Muscle layer of colon (tissue), 2 donors: ENCODE data around the gene CCNB1IP1.
"Not testable (repeated sequence)": the region's sequence is repeated elsewhere in the genome, so short reads cannot be mapped to it uniquely, and the experiment has no call there.

Experiments
- H3K27ac ChIP-seq: one replicate; pipeline ENCODE4 v1.7.0; 2013; ENCODE audit warnings: low read depth, mild to moderate bottlenecking, low read length, moderate library complexity
- H3K27me3 ChIP-seq, 2 donors: one replicate each; pipeline ENCODE4 v1.7.0; 2013; ENCODE audit warnings: low read length in 2 of 2, mild to moderate bottlenecking in 2 of 2; ENCODE audit not compliant: insufficient read depth in 2 of 2, control insufficient read depth in 1 of 2
- H3K36me3 ChIP-seq: one replicate; pipeline ENCODE4 v1.7.0; 2013; ENCODE audit warnings: mild to moderate bottlenecking, low read length; ENCODE audit not compliant: insufficient read depth
- H3K4me1 ChIP-seq: one replicate; pipeline ENCODE4 v1.7.0; 2013; ENCODE audit warnings: mild to moderate bottlenecking, low read length; ENCODE audit not compliant: insufficient read depth
- H3K4me3 ChIP-seq, 2 donors: one replicate each; pipeline ENCODE4 v1.7.0; 2013; ENCODE audit warnings: low read length in 2 of 2, low read depth in 1 of 2, mild to moderate bottlenecking in 1 of 2, moderate library complexity in 1 of 2
- H3K9ac ChIP-seq: one replicate; pipeline ENCODE4 v1.7.0; 2013; ENCODE audit warnings: low read length
- H3K9me3 ChIP-seq: one replicate; pipeline ENCODE4 v1.7.0; 2013; ENCODE audit warnings: mild to moderate bottlenecking, low read length
- donor health status: abdominal sarcoma.
- donor health status: Adenocarcinoma of cecum.

The CCNB1IP1 gene

GRCh38 chr14:20281998-20282397 lies 51.1 kb downstream of the CCNB1IP1 start:
- H3K4me1 ChIP-seq, H3K27ac ChIP-seq, H3K9ac ChIP-seq, H3K9me3 ChIP-seq, H3K4me3 ChIP-seq, H3K27me3 ChIP-seq: not testable (repeated sequence)
- H3K36me3 ChIP-seq: peaks cover 15% of the 10 kb centered on the region

DNA sequence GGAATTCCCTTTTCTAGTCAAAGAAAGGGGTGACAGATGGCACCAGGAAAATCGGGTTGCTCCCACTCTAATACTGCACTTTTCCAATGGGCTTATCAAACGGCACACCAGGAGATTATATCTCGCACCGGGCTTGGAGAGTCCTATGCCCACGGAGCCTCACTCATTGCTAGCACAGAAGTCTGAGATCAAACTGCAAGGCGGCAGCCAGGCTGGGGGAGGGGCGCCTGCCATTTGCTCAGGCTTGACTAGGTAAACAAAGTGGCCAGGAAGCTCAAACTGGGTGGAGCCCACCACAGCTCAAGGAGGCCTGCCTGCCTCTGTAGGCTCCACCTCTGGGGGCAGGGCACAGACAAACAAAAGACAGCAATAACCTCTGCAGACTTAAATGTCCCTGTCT lies 52.8 kb downstream of the CCNB1IP1 start:
- not testable (repeated sequence) for H3K27ac ChIP-seq, H3K9ac ChIP-seq, H3K4me1 ChIP-seq, H3K4me3 ChIP-seq, H3K27me3 ChIP-seq, H3K9me3 ChIP-seq, H3K36me3 ChIP-seq

DNA sequence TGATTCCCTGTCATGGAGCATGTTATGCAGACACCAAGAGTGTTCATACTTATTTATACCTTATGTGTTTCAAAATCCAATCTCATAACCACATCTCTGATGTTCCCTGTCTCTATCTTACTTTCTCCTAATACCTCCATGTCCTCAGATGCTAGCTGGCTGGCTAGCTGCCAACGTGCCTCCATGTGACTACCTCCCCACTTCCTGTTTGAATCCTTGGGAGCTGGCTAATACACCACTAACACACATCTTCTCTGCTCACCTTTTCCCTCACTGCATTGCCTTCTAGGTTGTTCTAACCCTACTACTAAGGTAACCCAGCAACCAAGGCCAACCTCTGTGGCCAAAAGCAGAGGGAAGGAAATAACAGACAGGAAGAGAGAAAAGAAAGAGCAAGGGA lies 54.7 kb downstream of the CCNB1IP1 start:
- H3K9ac ChIP-seq: no peak overlapping the region
- H3K27me3 ChIP-seq: no peaks in the 10 kb centered on the region
- peaks cover 8% of the 10 kb centered on the region for H3K36me3 ChIP-seq
- no peak overlapping the region for H3K27ac ChIP-seq
- no peaks in the 10 kb centered on the region for H3K4me1 ChIP-seq
- no peak overlapping the region for H3K4me3 ChIP-seq
- no peaks in the 10 kb centered on the region for H3K9me3 ChIP-seq

DNA sequence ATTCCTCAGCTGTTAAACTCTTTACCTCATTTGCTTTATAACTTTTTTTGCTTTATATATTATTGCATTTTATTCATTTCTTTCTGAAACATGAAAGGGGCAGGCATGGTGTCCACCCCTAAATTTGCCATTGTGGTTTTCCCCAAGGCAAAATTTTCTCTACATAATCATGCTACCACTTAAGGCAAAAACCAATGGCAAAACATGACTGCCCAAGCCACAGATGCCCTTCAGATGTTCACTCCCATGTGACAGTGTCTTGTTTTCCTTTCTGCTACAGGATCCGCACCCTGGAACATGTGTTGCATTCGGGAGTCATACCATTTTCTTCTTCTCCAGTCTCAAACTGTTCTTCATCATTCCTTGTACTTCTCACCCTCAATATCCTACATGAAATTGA lies 55.7 kb downstream of the CCNB1IP1 start:
- Histone ChIP-seq H3K27me3 (no peaks in the 10 kb centered on the region), H3K27ac (no peak overlapping the region), H3K4me3 (no peak overlapping the region), H3K9ac (no peak overlapping the region), H3K36me3 (peaks cover 8% of the 10 kb centered on the region), H3K4me1 (no peaks in the 10 kb centered on the region), H3K9me3 (no peaks in the 10 kb centered on the region)

DNA sequence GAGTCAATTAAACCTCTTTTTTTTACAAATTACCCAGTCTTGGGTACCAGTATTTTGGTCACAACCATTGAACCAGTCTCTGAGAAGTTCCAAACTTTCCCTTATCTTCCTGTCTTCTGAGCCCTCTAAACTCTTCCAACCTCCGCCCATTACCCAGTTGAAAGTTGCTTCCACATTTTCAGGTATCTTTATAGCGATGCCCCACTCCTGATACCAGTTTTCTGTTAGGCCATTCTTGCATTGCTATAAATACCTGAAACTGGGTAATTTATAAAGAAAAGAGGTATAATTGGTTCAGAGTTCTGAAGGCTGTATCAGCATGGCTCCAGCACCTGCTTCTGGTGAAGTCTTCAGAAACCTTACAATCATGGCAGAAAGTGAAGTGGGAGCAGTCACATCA lies 59.0 kb downstream of the CCNB1IP1 start:
- Histone ChIP-seq H3K27ac (no peak overlapping the region), H3K4me1 (no peaks in the 10 kb centered on the region), H3K36me3 (peaks cover 8% of the 10 kb centered on the region), H3K27me3 (no peaks in the 10 kb centered on the region), H3K9ac (no peak overlapping the region), H3K4me3 (no peak overlapping the region), H3K9me3 (no peaks in the 10 kb centered on the region)

GRCh38 chr14:20264361-20264760 lies 68.7 kb downstream of the CCNB1IP1 start:
- H3K4me1 ChIP-seq, H3K27ac ChIP-seq, H3K36me3 ChIP-seq, H3K27me3 ChIP-seq, H3K4me3 ChIP-seq, H3K9ac ChIP-seq, H3K9me3 ChIP-seq: not testable (repeated sequence)

DNA sequence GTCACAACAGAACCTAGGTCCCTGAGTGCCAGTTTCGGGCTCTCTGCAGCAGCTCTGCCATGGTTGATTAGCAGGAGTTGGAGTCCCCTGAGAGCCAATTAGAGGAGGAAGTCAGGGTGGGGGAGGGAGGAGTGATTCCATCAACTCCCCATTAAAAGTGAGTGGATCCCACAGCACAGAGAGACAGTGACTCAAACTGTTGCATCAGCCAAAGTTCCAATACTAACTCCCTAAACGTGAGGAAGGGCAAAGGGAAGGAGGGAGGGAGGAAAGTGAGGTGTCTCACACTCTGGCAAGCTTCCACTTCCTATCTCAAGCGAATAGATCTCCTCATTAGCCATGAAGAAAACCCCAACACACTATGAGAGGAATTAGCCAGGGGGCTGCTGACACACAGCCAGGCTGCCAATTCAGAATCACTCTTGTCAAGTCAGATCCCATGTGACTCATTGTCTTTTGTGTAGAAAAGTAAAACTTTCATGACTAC lies 70.4 kb downstream of the CCNB1IP1 start:
- Histone ChIP-seq H3K9ac (no peak overlapping the region), H3K4me1 (no peaks in the 10 kb centered on the region), H3K9me3 (no peaks in the 10 kb centered on the region), H3K27me3 (no peaks in the 10 kb centered on the region), H3K27ac (no peak overlapping the region), H3K36me3 (no peaks in the 10 kb centered on the region), H3K4me3 (no peak overlapping the region)
